HUES48 (cell line): ENCODE results near the gene COX5B.
A peak's percentile ranks its signal among the peaks of the same experiment; 100 is the strongest.
"Not testable (repeated sequence)": the region's sequence is repeated elsewhere in the genome, so short reads cannot be mapped to it uniquely, and the experiment has no call there.

ENCODE experiments used
- H3K27ac ChIP-seq: one replicate; pipeline ENCODE4 v1.7.0; 2013; ENCODE audit warnings: low read depth, low read length, inconsistent platforms
- H3K27me3 ChIP-seq: 2 replicates; pipeline ENCODE4 v1.6.1; 2013; ENCODE audit warnings: mild to moderate bottlenecking, low read length; ENCODE audit not compliant: control insufficient read depth, insufficient read depth
- H3K36me3 ChIP-seq: 2 replicates; pipeline ENCODE4 v1.6.1; 2013; ENCODE audit warnings: low read length; ENCODE audit not compliant: control insufficient read depth, insufficient read depth
- H3K4me1 ChIP-seq: 2 replicates; pipeline ENCODE4 v1.6.1; 2013; ENCODE audit warnings: mild to moderate bottlenecking, low read length; ENCODE audit not compliant: control insufficient read depth, insufficient read depth
- H3K4me3 ChIP-seq: 2 replicates; pipeline ENCODE4 v1.5.1; 2013; ENCODE audit warnings: mild to moderate bottlenecking, low read depth, low read length
- H3K9ac ChIP-seq: 2 replicates; pipeline ENCODE4 v1.6.1; 2013; ENCODE audit warnings: mild to moderate bottlenecking, low read depth, low read length, moderate library complexity
- H3K9me3 ChIP-seq: 2 replicates; pipeline ENCODE4 v1.6.1; 2013; ENCODE audit warnings: low read length; ENCODE audit not compliant: control insufficient read depth, insufficient read depth

Gene COX5B

GRCh38 chr2:97645695-97646629 is at the start of gene COX5B:
COX5B (plus strand) TSS chr2:97646062; CDS start chr2:97646087, 25 bp downstream.
- peak within 1 kb of the TSS; percentile 82 for H3K9ac ChIP-seq
- H3K9me3 ChIP-seq, result no peaks in the 10 kb centered on the region
- peaks cover 5% of the 10 kb centered on the region; the same call in 1 of the 2 replicates for H3K4me1 ChIP-seq
- H3K27me3 ChIP-seq, result no peaks in the 10 kb centered on the region
- peak within 1 kb of the TSS; percentile 98 for H3K4me3 ChIP-seq
- H3K36me3 ChIP-seq, result peaks cover 25% of the 10 kb centered on the region
- H3K27ac ChIP-seq, result peak within 1 kb of the TSS; percentile 97

- not testable (repeated sequence) for H3K9ac ChIP-seq, H3K4me3 ChIP-seq
Observed at GRCh38 chr2:97596180-97596579, 49.7 kb upstream of the COX5B start.

GRCh38 chr2:97601537-97601936 is 44.3 kb upstream of the COX5B start:
- H3K27ac ChIP-seq, H3K4me3 ChIP-seq, H3K36me3 ChIP-seq: not testable (repeated sequence)

More at GRCh38 chr2:97596180-97596579, 49.7 kb upstream of the COX5B start:
- H3K27ac ChIP-seq, H3K27me3 ChIP-seq, H3K4me1 ChIP-seq, H3K36me3 ChIP-seq, H3K9me3 ChIP-seq: not testable (repeated sequence)

GRCh38 chr2:97605109-97605508 is 40.8 kb upstream of the COX5B start:
- H3K27ac ChIP-seq, H3K36me3 ChIP-seq, H3K4me3 ChIP-seq, H3K9ac ChIP-seq, H3K27me3 ChIP-seq, H3K9me3 ChIP-seq, H3K4me1 ChIP-seq: not testable (repeated sequence)

More at GRCh38 chr2:97601537-97601936, 44.3 kb upstream of the COX5B start:
- not testable (repeated sequence) for H3K27me3 ChIP-seq, H3K4me1 ChIP-seq, H3K9me3 ChIP-seq, H3K9ac ChIP-seq

- H3K27ac ChIP-seq, H3K27me3 ChIP-seq, H3K9me3 ChIP-seq, H3K4me3 ChIP-seq, H3K9ac ChIP-seq, H3K4me1 ChIP-seq, H3K36me3 ChIP-seq: not testable (repeated sequence)
Observed at GRCh38 chr2:97605524-97606339, 40.1 kb upstream of the COX5B start.

- not testable (repeated sequence) for H3K27me3 ChIP-seq, H3K4me1 ChIP-seq, H3K27ac ChIP-seq, H3K4me3 ChIP-seq, H3K36me3 ChIP-seq, H3K9me3 ChIP-seq, H3K9ac ChIP-seq
Observed at GRCh38 chr2:97608745-97609144, 37.1 kb upstream of the COX5B start.

GRCh38 chr2:97611895-97612294 is 34.0 kb upstream of the COX5B start:
- H3K9me3 ChIP-seq, H3K4me3 ChIP-seq, H3K36me3 ChIP-seq, H3K9ac ChIP-seq, H3K27ac ChIP-seq, H3K27me3 ChIP-seq, H3K4me1 ChIP-seq: not testable (repeated sequence)

GRCh38 chr2:97615746-97616145 is 30.1 kb upstream of the COX5B start:
- H3K27me3 ChIP-seq, H3K9ac ChIP-seq, H3K36me3 ChIP-seq, H3K4me3 ChIP-seq, H3K9me3 ChIP-seq, H3K27ac ChIP-seq, H3K4me1 ChIP-seq: not testable (repeated sequence)

- H3K36me3 ChIP-seq, result no peaks in the 10 kb centered on the region
- no peaks in the 10 kb centered on the region for H3K9me3 ChIP-seq
- no peaks in the 10 kb centered on the region for H3K4me1 ChIP-seq
Observed at GRCh38 chr2:97617911-97618310, 28.0 kb upstream of the COX5B start.

GRCh38 chr2:97618939-97619827 is 26.7 kb upstream of the COX5B start:
- not testable (repeated sequence) for H3K9ac ChIP-seq, H3K4me1 ChIP-seq, H3K36me3 ChIP-seq, H3K27ac ChIP-seq, H3K27me3 ChIP-seq, H3K4me3 ChIP-seq, H3K9me3 ChIP-seq

More at GRCh38 chr2:97617911-97618310, 28.0 kb upstream of the COX5B start:
- Histone ChIP-seq H3K9ac (no peak overlapping the region), H3K4me3 (no peak overlapping the region), H3K27ac (no peak overlapping the region), H3K27me3 (no peaks in the 10 kb centered on the region)
